HG03139 (cell line): Measurements from ENCODE around the gene PLAAT5.
"Not testable (repeated sequence)": the region's sequence is repeated elsewhere in the genome, so short reads cannot be mapped to it uniquely, and the experiment has no call there.

Source experiments
- ATAC-seq: cut with Tn5 transposase; IDR thresholded peaks from one replicate; pipeline ENCODE4 v1.9.1; 2021; ENCODE audit not compliant: unreplicated experiment

The PLAAT5 gene

GRCh38 chr11:63488789-63489188 is 2.2 kb downstream of the PLAAT5 start:
- no peak for ATAC-seq

- no peak for ATAC-seq
These were observed 5.2 kb downstream of the PLAAT5 start for GRCh38 chr11:63485777-63486176.

GRCh38 chr11:63480039-63480438 is 10.9 kb downstream of the PLAAT5 start:
- ATAC-seq = no peak

GRCh38 chr11:63478896-63479295 is 12.1 kb downstream of the PLAAT5 start:
- ATAC-seq = no peak

- ATAC-seq = no peak
These were observed 14.3 kb downstream of the PLAAT5 start for GRCh38 chr11:63476618-63477017.

- ATAC-seq = no peak
These were observed 18.6 kb downstream of the PLAAT5 start for GRCh38 chr11:63472372-63472771.

GRCh38 chr11:63470311-63470710 is 20.7 kb downstream of the PLAAT5 start:
- no peak for ATAC-seq

GRCh38 chr11:63462137-63462536 is 28.8 kb downstream of the PLAAT5 start:
- ATAC-seq = no peak

GRCh38 chr11:63459586-63459985 is 31.4 kb downstream of the PLAAT5 start:
- no peak for ATAC-seq

- ATAC-seq = no peak
These were observed 42.3 kb downstream of the PLAAT5 start for GRCh38 chr11:63448646-63449045.

- ATAC-seq = no peak
These were observed 45.2 kb downstream of the PLAAT5 start for GRCh38 chr11:63445720-63446119.

GRCh38 chr11:63445118-63445517 is 45.8 kb downstream of the PLAAT5 start:
- ATAC-seq = no peak

- no peak for ATAC-seq
These were observed 46.8 kb downstream of the PLAAT5 start for GRCh38 chr11:63444160-63444559.

- no peak for ATAC-seq
These were observed 47.3 kb downstream of the PLAAT5 start for GRCh38 chr11:63443714-63444113.

- ATAC-seq = not testable (repeated sequence)
These were observed 55.1 kb downstream of the PLAAT5 start for GRCh38 chr11:63435831-63436230.

- not testable (repeated sequence) for ATAC-seq
These were observed 55.6 kb downstream of the PLAAT5 start for GRCh38 chr11:63435351-63435750.

- ATAC-seq = not testable (repeated sequence)
These were observed 60.2 kb downstream of the PLAAT5 start for GRCh38 chr11:63430731-63431130.

GRCh38 chr11:63427971-63428508 is 62.9 kb downstream of the PLAAT5 start:
- no peak for ATAC-seq

- no peak for ATAC-seq
These were observed 73.7 kb downstream of the PLAAT5 start for GRCh38 chr11:63417174-63417852.
